AG10803 (cell line): ENCODE data around the gene FN1.

Experiments
- DNase-seq: peaks from one replicate; pipeline ENCODE4 v3.0.0; 2010; ENCODE audit warnings: low read depth
- H3K4me3 ChIP-seq: 2 replicates; pipeline ENCODE4 v1.5.1; 2011; ENCODE audit warnings: mild to moderate bottlenecking, low read length, control low read depth
- CTCF ChIP-seq: conservative IDR thresholded peaks from 2 replicates; pipeline ENCODE4 v1.5.1; 2011; ENCODE audit warnings: mild to moderate bottlenecking, low read length, control low read depth, inconsistent platforms

Gene FN1

DNA sequence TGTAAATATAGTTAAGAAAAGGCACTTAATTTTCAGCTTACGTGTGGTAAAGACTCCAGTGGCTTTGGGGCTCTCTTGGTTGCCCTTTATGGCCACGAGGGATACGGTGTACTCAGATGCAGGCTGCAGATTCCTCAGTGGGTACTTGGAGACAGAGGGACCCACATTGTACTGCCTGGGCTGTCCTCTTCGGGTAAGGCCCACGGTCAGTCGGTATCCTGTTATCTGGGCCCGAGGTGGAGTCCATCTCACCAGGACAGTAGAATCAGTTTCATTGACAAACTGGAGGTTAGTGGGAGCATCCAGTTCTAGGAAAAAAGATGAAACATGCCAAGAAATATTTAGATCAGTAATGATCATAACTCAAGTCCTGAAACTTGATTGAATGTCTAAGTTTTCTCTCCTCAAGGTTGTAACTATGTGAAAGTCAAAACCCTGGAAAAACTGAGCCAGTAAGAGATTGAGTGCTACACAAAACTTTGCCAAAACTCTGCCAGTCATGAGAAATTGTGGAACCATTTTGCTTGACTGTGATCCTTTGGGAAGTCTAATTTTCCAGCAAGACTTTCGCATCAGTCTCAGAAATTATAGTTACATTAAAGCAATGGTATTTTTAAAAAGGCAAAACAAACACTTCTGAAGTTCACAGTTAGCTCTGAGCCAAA, 31.4 kb downstream of the FN1 start:
- TF ChIP-seq CTCF, result no peak
- DNase-seq, result no peak
- no peak overlapping the region for H3K4me3 ChIP-seq

DNA sequence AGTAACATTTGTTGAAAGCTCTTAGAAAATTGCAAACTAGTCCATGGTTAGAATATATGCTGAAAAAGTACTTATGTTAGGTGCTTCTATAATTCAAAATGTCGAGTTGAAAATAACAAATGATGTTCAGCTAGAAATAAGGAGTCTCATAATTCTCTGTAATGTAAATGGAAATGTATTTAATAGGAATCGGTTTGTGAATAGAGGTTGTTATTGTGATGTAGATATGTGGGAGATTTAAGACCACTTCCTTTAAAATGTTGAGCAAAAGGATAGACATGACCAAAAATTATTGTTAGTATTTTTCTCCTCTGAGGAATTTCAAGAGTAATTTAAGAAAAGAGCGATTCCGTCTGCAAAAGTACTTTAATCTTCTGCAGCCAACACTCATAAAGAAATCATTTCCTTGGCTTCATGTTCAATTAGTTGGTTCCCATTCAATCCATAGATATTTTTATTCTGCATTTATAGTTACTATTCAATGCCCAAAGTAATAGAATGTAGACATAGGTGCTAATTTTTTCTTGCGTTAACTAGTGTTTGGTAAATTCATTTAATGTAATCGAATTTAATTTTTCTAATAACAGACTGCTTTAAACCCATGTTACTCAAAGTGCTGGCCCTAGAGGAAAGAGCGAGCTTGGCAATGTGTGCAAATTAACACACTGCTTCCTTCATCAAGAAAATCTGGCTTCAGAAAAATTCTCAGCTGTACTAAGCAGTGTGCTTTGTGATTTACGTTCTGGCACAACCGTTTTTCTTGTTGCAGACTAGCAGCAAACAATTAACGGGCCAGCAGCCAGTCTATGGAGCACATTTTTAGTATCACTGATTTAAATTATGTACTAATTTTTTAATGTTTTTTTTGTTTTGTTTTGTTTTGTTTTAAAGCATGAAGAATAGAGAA, 32.2 kb downstream of the FN1 start:
- DNase-seq, result no peak
- no peak overlapping the region for H3K4me3 ChIP-seq
- no peak for TF ChIP-seq CTCF

- peak; percentile 96 for DNase-seq
- no peak for TF ChIP-seq CTCF
- H3K4me3 ChIP-seq, result no peak overlapping the region
Measured at GRCh38 chr2:215401896-215402379, 33.9 kb downstream of the FN1 start.

- no peak for TF ChIP-seq CTCF
- H3K4me3 ChIP-seq, result no peak overlapping the region
- no peak for DNase-seq
Measured at GRCh38 chr2:215399067-215399716, 36.7 kb downstream of the FN1 start.

- peak; percentile 35 for TF ChIP-seq CTCF
- H3K4me3 ChIP-seq, result no peak overlapping the region
- no peak for DNase-seq
Measured at GRCh38 chr2:215397632-215398341, 38.1 kb downstream of the FN1 start.

- TF ChIP-seq CTCF, result no peak
- peak; percentile 90 for DNase-seq
- no peak overlapping the region for H3K4me3 ChIP-seq
Measured at GRCh38 chr2:215396595-215397313, 39.1 kb downstream of the FN1 start.
